Esophagus muscularis mucosa (tissue), 4 donors: ENCODE data around the gene SND1.

ENCODE experiments used
- EP300 ChIP-seq: sonication (generic); formaldehyde crosslinking; IDR thresholded peaks from one replicate; pipeline ENCODE4 v1.6.1; 2017; ENCODE audit warnings: antibody characterized with exemption
- POLR2AphosphoS5 ChIP-seq, 2 donors: sonication (generic); formaldehyde crosslinking; IDR thresholded peaks; one replicate each; pipeline ENCODE4 v1.6.1; 2017; ENCODE audit warnings: antibody characterized with exemption in 2 of 2
- TF ChIP-seq, protein P1 (sequence below), 3 experiments: fragments of 200-600 bp in 2 of 3; fragments of 450-650 bp in 1 of 3; sonication (generic) in 2 of 3; IDR thresholded peaks; one replicate each; pipeline ENCODE4 v1.5.1; 2017 to 2019; ENCODE audit warnings: antibody characterized with exemption in 3 of 3, mild to moderate bottlenecking in 2 of 3, moderate library complexity in 1 of 3

DNA sequence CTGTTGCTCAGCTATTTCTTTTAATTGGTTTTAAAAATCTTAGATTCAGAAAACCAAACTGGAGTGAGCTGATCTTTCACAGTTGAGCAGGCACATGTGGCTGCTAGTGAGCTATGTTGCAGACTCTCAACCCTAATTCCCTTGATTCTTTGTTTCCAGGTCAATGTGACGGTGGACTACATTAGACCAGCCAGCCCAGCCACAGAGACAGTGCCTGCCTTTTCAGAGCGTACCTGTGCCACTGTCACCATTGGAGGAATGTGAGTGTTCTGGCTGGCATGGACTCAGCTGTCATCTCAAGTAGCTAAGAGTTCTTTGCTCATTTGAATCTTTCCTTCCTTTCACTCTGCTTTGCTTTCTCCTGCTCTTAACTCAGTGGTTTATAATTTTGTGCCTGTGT lies 192.2 kb downstream of the SND1 start:
- TF ChIP-seq, protein P1, sequence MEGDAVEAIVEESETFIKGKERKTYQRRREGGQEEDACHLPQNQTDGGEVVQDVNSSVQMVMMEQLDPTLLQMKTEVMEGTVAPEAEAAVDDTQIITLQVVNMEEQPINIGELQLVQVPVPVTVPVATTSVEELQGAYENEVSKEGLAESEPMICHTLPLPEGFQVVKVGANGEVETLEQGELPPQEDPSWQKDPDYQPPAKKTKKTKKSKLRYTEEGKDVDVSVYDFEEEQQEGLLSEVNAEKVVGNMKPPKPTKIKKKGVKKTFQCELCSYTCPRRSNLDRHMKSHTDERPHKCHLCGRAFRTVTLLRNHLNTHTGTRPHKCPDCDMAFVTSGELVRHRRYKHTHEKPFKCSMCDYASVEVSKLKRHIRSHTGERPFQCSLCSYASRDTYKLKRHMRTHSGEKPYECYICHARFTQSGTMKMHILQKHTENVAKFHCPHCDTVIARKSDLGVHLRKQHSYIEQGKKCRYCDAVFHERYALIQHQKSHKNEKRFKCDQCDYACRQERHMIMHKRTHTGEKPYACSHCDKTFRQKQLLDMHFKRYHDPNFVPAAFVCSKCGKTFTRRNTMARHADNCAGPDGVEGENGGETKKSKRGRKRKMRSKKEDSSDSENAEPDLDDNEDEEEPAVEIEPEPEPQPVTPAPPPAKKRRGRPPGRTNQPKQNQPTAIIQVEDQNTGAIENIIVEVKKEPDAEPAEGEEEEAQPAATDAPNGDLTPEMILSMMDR (IDR thresholded peaks at IDR 0.05), result no peak
- TF ChIP-seq EP300 (no peak), POLR2AphosphoS5 (IDR thresholded peaks at IDR 0.05) (no peak)
